NCI-H226 (cell line): ENCODE measurements around the gene LRRC8C.
"Not testable (repeated sequence)": the region's sequence is repeated elsewhere in the genome, so short reads cannot be mapped to it uniquely, and the experiment has no call there.

Experiments used
- DNase-seq: peaks from one replicate; pipeline ENCODE4 v3.0.0-alpha.2; 2015

The LRRC8C gene

GRCh38 chr1:89608319-89608983 lies 24.5 kb upstream of the LRRC8C start:
- no peak for DNase-seq

DNA sequence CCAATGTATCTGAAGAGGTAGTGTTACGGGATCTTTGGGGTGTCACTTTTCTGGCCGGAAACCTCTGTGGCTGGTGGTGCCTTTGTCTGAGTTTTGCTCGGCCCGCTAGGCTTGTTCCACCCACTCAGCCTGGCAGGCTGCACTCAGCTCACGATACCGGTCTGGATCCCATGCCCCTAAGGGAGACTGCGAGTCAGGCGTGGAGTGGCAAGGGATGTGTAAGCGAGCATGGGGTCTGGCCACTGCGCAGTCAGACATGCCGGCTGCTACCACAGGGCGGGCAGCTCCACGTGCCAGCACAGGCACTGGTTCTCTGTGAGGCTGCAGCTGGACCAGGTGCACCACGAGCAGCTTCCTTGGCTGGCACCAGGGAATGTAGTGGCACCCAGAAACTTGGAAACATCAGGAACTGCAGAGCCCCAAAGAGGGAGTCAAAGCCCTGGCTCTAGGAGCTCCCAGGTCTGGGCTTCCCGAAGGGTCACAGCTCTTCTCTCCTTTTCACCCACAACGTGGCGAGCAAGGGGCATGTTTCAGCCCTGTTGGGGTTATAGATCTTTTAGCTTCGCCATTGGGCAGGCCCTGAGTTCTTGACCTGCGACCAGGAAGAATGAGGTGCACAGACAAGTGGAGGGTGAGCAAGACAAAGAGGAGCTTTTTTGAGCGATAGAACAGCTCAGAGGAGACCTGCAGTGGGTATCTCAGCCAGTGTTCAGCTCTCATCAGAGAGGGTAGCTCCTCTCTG lies 23.8 kb upstream of the LRRC8C start:
- no peak for DNase-seq

DNA sequence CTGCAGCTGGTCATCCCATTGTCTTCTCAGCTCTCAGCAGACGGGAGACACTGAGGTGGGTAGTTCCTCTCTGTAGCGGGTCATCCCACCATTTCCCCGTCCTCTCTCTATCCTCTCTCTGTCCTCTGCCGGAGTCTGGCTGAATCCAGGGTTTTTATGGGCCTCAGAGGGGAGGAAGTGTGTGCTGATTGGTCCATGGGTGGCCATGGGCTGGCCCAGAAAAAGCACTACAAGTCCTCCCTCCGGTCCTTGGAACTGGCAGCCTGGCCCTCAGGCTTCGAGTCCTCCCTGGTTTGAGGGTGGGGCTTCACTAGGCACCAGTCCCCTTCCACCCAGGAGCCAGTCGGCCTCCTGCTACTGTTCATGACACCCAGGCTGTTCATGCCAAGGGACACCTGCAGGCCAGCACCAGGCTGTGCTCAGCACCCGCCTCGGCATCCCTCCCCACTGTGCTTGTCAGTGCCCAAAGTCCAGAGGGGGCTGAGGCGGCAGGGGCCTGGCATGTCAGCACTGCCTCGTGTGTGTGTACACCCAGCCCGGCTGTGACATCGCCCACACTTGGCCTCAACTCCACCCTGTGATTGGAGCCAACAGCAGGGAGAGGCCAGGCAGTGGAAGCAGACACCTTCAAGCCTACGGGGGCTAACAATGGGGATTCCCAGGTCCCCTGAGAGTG lies 23.0 kb upstream of the LRRC8C start:
- DNase-seq, result no peak

- DNase-seq, result no peak
Observed at GRCh38 chr1:89610457-89611011, 22.4 kb upstream of the LRRC8C start.

DNA sequence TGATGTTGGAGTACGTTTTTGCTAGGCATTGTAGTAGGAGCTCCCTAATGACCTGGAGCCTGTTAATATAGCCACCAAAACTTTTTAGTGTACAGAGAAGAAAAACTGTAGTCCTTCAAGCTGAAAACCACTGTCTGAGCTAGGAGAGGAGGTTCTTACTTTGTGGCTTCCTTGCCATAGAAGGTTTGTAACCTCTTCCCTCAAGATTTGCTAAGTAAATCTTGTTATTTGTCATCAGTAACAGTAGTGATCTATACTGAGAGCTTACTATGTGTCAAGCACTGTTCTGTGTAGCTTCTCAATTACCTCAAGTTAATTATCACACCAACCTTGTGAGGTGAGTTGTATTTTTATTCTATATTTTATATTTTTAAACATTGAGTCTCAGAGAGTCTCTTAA lies 21.2 kb upstream of the LRRC8C start:
- DNase-seq, result no peak

DNA sequence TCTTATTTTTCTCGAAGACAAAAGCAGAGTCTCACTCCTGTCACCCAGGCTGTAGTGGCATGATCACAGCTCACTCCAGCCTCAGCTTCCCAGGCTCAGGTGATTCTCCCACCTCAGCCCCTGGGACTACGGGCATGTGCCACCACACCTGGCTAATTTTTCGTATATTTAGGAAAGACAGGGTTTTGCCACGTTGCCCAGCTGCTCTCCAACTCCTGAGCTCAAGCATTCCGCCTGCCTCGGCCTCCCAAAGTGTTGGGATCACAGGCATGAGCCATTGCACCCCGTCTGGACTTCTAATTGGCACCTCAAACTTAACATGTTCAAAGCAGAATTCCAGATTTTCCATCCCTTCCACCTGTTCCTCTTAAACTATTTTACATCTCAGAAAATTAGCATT lies 19.0 kb upstream of the LRRC8C start:
- no peak for DNase-seq

DNA sequence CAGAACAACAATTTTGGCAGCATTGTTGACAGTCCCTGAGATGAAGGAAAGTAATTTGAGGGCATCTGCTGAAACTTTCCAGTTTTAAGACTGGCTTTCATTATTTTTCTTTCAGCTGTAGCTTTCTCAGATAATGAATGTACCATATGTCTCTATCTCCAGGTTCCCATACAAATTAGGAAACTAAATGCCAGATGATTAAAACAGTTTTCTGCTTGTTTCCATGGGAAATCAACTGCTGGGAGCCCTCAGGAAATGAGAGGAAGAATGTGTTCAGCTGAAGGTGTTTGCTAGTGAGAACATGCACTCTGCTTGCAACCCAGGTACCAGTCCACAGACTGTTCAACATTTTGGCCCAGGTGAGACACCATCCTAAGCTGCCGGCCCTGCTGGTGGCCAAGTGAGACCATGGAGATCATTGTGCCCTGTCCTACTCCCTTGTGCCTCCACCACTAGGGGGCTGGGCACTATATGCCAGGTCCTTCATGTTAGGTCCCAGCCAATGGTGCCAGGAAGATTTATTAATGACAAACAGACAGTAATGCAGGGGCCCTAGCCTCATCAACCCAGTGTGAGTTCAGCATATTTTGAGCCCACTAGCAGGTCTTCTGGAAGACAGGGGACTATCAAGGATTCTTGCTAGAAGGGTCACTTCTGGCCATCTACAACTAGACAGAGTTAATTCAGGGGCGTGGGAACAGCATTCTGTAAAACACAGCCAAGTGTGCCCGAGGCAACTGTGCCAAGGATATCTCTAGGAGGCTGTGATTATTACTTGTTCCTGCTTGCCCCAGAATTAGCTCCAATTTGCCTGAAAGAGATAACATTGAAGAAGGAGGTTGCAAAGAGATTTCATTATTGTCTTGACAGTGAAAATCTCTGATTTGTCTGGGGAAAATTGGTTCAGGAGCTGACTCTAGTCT lies 17.0 kb upstream of the LRRC8C start:
- DNase-seq, result no peak

DNA sequence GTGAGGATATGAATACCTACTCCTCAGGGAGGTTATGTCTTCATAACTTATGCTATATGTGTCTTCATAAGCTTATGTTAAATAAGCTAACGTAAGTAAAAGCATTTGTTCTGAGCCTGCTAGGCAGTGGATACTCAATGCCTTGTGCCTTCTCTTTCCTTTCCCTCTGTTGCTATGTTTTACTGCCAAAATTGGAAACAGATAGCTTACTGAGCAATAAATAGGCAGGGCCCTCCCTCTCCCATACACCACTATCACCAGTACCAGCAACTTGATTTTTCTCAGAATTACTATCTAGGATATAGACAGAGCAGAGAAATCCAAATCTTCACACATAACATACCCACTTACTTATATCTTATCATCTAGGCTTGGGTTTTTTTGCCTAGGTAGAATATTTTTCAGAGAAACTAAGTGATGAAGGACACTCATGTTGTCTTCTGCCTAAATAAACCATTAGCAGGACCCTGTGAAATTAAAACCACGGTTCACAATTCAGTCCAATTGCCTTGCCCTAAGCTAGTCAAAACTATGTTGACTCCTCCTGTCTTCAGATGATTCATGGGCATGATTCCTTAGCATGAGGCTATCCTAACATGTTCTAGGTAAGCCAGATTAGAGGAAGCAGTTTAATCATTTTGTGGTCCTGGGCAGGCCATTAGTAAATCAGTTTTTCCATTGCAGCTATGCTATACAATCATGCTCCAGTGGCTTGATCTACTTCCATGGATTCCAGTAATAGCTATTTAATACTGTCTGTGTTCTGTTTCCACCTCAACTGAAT lies 15.9 kb upstream of the LRRC8C start:
- DNase-seq, result no peak

- no peak for DNase-seq
Observed at GRCh38 chr1:89620664-89621063, 12.3 kb upstream of the LRRC8C start.

DNA sequence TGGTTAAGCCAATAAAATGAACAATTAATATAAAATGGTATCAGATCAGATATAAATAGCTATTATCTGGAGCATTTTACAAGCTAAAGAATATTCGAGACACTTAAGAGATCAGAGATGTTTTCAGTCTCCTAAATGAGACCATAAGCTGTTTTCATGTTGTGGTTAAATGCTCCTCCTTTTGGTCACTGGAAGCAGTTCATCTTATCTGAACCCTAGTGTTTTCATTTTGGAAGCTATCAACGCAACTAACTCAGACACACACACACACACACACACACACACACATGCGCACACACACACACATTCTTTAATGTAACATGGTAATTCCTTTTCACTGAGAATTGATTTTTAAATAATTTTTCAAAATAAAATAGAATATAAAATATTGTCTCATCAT lies 10.0 kb upstream of the LRRC8C start:
- DNase-seq, result no peak

- no peak for DNase-seq
Observed at GRCh38 chr1:89624314-89624713, 8.6 kb upstream of the LRRC8C start.

GRCh38 chr1:89624715-89625323 lies 8.1 kb upstream of the LRRC8C start:
- DNase-seq, result no peak

DNA sequence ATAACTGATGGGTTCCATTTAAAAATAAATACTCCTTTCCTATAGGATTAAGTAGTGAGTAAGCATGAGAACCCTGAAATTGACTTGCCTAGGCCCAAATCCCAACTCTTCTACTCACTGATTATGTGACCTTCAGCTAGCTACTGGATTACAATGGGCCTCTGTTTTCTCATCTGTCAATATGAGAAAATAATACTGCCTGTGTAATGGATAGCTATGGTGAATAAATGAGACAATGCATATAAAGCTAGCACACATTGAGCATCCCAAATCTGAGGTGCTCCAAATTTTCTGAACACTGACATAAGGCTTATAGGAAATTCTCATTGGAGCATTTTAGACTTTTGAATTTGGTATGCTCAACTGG lies 5.3 kb upstream of the LRRC8C start:
- no peak for DNase-seq

DNA sequence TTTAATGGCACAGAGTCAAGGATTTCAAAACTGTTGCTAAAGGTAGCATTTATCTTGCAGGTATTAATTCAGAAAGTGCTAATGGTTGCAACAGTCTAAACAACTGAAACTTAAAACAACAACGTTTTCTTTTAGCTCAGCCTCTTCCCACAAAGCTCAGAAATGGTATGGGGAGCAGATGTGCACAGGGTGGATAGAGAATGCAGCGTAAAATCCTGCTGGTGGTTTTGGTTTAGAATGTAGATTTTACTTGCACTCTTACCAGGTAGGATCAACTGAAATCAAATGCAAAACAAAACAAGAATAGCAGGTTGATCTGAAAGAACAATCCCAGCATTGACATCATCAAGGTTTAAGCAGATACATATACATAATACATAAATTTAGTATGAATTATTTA lies 3.8 kb upstream of the LRRC8C start:
- DNase-seq, result no peak

- DNase-seq, result not testable (repeated sequence)
Observed at GRCh38 chr1:89629600-89629999, 3.3 kb upstream of the LRRC8C start.

DNA sequence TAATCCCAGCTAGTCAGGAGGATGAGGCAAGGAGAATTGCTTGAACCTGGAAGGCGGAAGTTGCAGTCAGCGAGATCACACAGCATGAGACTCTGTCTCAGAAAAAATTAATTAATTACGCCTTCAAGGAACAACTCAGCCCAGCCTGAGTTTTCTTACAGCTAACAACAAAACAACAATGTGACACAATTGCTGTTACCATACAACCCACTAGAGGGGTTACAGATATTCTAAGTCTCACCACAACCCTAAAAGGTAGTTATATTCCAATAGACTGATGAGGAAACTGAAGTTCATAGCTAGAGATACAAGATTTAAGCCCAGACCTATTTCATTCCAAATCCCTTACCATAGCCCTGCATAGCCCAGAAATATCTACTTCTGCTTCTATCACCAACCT lies 2.9 kb upstream of the LRRC8C start:
- DNase-seq, result no peak

DNA sequence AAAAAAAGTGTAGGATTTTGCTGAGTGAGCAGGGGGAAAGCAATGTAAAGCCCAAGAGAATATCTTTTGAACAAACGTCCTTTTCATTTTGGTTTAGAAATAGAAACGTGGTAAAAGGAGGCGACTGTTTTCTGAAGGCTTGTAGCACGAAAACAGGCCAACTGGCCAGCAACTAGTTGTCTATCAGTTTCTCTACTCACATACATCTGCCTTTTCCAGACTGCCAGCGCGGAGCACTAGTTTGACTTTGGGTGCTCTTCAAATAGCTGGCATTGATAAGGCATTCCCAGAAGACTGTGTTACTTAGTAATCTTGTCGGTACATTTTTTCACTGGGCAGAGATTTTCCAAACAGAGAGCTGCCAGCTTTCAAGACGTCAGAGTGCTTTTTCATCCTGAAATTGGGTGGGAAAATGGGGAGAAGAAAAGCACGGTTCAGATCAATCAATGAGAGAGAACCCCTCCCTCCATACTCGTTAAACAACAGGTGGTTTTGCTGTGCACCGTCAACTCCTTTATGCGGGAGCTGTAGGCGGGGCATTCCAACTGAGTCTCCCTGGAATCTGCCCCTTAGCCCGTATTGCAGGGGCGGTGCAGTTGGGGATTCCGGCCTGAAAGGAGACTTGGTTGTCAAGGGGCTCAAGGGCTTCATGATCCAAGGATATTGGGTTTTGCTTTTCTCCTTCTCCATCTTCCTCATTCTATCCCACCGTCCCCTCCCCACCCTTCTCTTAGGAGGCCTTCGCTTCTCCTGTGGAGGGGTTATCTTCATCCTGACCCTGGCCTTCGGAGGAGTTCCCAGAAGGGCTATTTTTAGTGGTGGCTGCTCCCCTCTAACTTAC lies 884 bp upstream of the LRRC8C start:
- DNase-seq, result no peak

DNA sequence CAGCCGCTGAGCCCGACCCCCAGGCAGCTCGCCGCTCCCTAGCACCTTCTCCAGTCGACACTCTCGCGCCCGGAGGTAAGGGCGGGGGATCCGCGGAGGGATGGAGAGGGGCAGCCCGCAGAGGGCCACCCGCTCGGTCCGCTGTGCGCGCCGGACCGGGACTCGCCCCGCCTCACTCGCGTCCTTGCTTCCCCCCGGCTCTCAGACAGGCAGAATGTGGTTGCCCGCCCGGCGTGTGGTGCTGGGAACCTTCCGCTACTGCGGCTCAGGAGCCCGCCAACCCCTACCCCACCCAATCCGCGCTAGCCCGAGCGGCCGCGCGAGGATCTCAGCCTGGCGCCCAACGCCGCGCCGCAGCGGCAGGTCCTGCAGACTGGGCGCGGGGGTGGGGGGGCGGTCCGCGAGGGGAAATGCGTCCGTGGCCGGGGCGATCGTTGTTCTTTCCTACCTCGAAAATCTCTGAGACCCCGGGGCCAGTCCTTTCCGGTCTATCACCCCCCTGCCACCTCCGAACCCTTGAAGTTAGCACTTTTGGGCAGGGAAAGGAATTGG lies 404 bp downstream of the LRRC8C start:
- DNase-seq, result peak; percentile 24

DNA sequence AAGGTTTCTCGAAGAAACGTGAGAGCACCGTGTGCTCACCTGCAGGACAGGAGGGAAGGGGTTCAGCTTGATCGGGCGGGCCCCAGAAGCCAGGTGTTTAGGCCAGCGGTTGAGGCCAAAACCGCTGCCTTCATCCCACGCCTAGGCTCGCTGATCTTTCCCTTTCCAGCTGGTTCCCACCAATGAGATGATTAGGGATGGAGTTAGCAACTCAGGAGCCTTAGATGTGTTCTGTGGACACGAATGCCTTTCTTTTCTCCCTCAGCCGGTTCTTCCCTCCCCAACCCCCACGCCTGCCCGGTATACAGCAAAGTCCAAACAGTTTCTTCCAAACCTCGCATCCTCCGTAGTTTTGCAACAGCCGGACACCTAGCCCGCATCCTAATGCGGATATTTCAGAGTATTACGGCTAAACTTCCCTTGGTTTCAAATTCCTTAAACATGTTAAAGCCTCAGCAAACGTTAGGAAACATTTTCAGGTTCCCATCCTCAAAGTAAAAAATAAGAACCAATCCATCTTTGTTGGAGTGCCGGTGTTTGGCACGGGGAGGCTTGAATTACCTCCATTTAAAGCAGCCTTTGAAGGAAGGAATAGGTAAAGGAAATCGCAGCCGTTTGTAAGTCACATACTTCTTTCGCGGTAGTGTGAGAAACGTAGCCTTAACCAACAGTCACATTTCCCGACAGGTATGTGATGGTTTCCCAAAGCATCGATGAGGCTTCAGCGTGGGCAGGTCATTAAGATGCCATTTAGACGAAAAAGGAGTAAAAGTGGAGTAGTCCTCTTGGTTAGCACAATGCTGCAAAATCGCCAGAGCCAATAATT lies 1.1 kb downstream of the LRRC8C start:
- no peak for DNase-seq
